SK-N-SH (cell line): ENCODE data around the gene NSD1.

Source experiments
- GATA2 ChIP-seq: sonication (generic); formaldehyde crosslinking; IDR thresholded peaks from 2 replicates; pipeline ENCODE4 v1.5.0; 2020; ENCODE audit warnings: mild to moderate bottlenecking, missing genetic modification reagents
- MAX ChIP-seq: IDR thresholded peaks from 2 replicates; pipeline ENCODE4 v1.4.0; 2012; ENCODE audit warnings: low read depth
- NRF1 ChIP-seq: IDR thresholded peaks from 2 replicates; pipeline ENCODE4 v1.6.1; 2012; ENCODE audit warnings: low read depth, mild to moderate bottlenecking, low read length
- POLR2AphosphoS5 ChIP-seq: IDR thresholded peaks from 2 replicates; pipeline ENCODE4 v1.6.1; 2012; ENCODE audit warnings: low read depth, low read length
- RCOR1 ChIP-seq: fragments of 150-350 bp; IDR thresholded peaks from 2 replicates; pipeline ENCODE4 v1.6.1; 2017; ENCODE audit warnings: antibody characterized with exemption, low read length
- RFX5 ChIP-seq: IDR thresholded peaks from 2 replicates; pipeline ENCODE4 v1.6.1; 2012; ENCODE audit warnings: mild to moderate bottlenecking, improper control_type of control experiment, low read length
- SIN3A ChIP-seq: IDR thresholded peaks from 2 replicates; pipeline ENCODE4 v1.6.1; 2012; ENCODE audit warnings: low read depth, mild to moderate bottlenecking, low read length, moderate library complexity, borderline replicate concordance
- TF ChIP-seq, protein P1 (sequence below): fragments of 200-600 bp; sonication (generic); IDR thresholded peaks from 2 replicates; pipeline ENCODE4 v1.6.1; 2017; ENCODE audit warnings: antibody characterized with exemption, mild to moderate bottlenecking, moderate library complexity
- TF ChIP-seq, protein P2 (sequence below): IDR thresholded peaks from 2 replicates; pipeline ENCODE4 v1.4.0; 2012; ENCODE audit warnings: low read depth, borderline replicate concordance

- TF ChIP-seq, protein P1, sequence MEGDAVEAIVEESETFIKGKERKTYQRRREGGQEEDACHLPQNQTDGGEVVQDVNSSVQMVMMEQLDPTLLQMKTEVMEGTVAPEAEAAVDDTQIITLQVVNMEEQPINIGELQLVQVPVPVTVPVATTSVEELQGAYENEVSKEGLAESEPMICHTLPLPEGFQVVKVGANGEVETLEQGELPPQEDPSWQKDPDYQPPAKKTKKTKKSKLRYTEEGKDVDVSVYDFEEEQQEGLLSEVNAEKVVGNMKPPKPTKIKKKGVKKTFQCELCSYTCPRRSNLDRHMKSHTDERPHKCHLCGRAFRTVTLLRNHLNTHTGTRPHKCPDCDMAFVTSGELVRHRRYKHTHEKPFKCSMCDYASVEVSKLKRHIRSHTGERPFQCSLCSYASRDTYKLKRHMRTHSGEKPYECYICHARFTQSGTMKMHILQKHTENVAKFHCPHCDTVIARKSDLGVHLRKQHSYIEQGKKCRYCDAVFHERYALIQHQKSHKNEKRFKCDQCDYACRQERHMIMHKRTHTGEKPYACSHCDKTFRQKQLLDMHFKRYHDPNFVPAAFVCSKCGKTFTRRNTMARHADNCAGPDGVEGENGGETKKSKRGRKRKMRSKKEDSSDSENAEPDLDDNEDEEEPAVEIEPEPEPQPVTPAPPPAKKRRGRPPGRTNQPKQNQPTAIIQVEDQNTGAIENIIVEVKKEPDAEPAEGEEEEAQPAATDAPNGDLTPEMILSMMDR: no peak
- no peak for TF ChIP-seq POLR2AphosphoS5
- TF ChIP-seq MAX: no peak
- no peak for TF ChIP-seq NRF1
- TF ChIP-seq GATA2 (CRISPR knock-in tag): no peak
- TF ChIP-seq, protein P2, sequence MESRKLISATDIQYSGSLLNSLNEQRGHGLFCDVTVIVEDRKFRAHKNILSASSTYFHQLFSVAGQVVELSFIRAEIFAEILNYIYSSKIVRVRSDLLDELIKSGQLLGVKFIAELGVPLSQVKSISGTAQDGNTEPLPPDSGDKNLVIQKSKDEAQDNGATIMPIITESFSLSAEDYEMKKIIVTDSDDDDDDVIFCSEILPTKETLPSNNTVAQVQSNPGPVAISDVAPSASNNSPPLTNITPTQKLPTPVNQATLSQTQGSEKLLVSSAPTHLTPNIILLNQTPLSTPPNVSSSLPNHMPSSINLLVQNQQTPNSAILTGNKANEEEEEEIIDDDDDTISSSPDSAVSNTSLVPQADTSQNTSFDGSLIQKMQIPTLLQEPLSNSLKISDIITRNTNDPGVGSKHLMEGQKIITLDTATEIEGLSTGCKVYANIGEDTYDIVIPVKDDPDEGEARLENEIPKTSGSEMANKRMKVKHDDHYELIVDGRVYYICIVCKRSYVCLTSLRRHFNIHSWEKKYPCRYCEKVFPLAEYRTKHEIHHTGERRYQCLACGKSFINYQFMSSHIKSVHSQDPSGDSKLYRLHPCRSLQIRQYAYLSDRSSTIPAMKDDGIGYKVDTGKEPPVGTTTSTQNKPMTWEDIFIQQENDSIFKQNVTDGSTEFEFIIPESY: no peak
- no peak for TF ChIP-seq RCOR1
- no peak for TF ChIP-seq RFX5
- no peak for TF ChIP-seq SIN3A
These were observed 158.2 kb downstream of the NSD1 start for GRCh38 chr5:177291735-177292134.
